Natural killer cell (primary cell): ENCODE results near the gene KDM7A. TPM values are rescaled to one million over a fixed set of nuclear protein-coding genes. Genes with fewer than 3 reads are reported as not detected.

ENCODE experiments used
- ATAC-seq, 3 donors: fragments of 150-1000 bp in 2 of 3; fragments of 200-7000 bp in 1 of 3; cut with Tn5 transposase; 1 replicate in 1 of 3; 2 replicates in 2 of 3; pipeline ENCODE4 v1.10.0; 2021; ENCODE audit warnings: mild to moderate bottlenecking in 2 of 3, moderate library complexity in 2 of 3
- DNase-seq, 2 donors: peaks; one replicate each; pipeline versions ENCODE4 v3.0.0 to v3.0.0-alpha.2; 2013 to 2021; ENCODE audit warnings: mixed read lengths in 1 of 2
- H3K27ac ChIP-seq: one replicate; pipeline ENCODE4 v1.5.1; 2013; ENCODE audit warnings: mild to moderate bottlenecking, low read length
- H3K27me3 ChIP-seq: one replicate; pipeline ENCODE4 v1.6.1; 2013; ENCODE audit warnings: low read length; ENCODE audit not compliant: control insufficient read depth, insufficient read depth
- H3K36me3 ChIP-seq: one replicate; pipeline ENCODE4 v1.6.1; 2013; ENCODE audit warnings: low read length; ENCODE audit not compliant: control insufficient read depth, insufficient read depth
- H3K4me1 ChIP-seq: one replicate; pipeline ENCODE4 v1.6.1; 2013; ENCODE audit warnings: low read length; ENCODE audit not compliant: control insufficient read depth, insufficient read depth
- H3K4me3 ChIP-seq: one replicate; pipeline ENCODE4 v1.5.1; 2013; ENCODE audit warnings: low read length
- H3K9me3 ChIP-seq: one replicate; pipeline ENCODE4 v1.6.1; 2013; ENCODE audit warnings: low read length; ENCODE audit not compliant: control insufficient read depth, insufficient read depth
- H3K27ac Mint-ChIP-seq, 2 donors: one replicate each; pipeline ENCODE4 v1.8.0; 2022; ENCODE audit warnings: mild to moderate bottlenecking in 2 of 2, mixed read lengths in 2 of 2, moderate library complexity in 1 of 2
- H3K27me3 Mint-ChIP-seq, 2 donors: one replicate each; pipeline ENCODE4 v1.8.0; 2022; ENCODE audit warnings: low read depth in 2 of 2, mixed read lengths in 2 of 2
- H3K36me3 Mint-ChIP-seq: one replicate; pipeline ENCODE4 v1.8.0; 2022; ENCODE audit warnings: mixed read lengths
- H3K4me1 Mint-ChIP-seq, 2 donors: one replicate each; pipeline ENCODE4 v1.8.0; 2022; ENCODE audit warnings: mixed read lengths in 2 of 2
- H3K4me3 Mint-ChIP-seq: one replicate; pipeline ENCODE4 v1.8.0; 2022; ENCODE audit warnings: mild to moderate bottlenecking, moderate library complexity, mixed read lengths
- H3K9me3 Mint-ChIP-seq, 2 donors: one replicate each; pipeline ENCODE4 v1.8.0; 2022; ENCODE audit warnings: mixed read lengths in 2 of 2
- CTCF ChIP-seq: fragments of 200-600 bp; IDR thresholded peaks from one replicate; pipeline ENCODE4 v1.8.0; 2022; ENCODE audit warnings: antibody characterized with exemption
- WGBS: methylation state at CpG from one replicate; pipeline ENCODE4 v1.1.7; 2013; ENCODE audit warnings: missing lambda C conversion rate; ENCODE audit not compliant: insufficient coverage; 5-methylcytosine and 5-hydroxymethylcytosine counted together
- intact Hi-C: fragments of 100-400 bp; cut with micrococcal nuclease; formaldehyde crosslinking; loops from one replicate; pipeline ENCODE4 v1.14.2; 2022
- total RNA-seq, 4 donors: library from RNA; stranded (reverse); fragments of 120-200 nt in 1 of 4; gene quantifications; one replicate each; pipeline versions ENCODE4 v1.2.3 to v1.2.4, GENCODE V29; 2013 to 2022

The KDM7A gene
- total RNA-seq, 3 donors from 2014 or later (not counting 1 experiment from before 2014, with no cell fraction given): 25.2 to 38.1 (median 36.1) TPM

- no peaks in the 10 kb centered on the region for H3K27me3 Mint-ChIP-seq
- TF ChIP-seq CTCF: no peak
- peaks cover 0 to 3% of the 10 kb centered on the region in 2 donors for H3K9me3 Mint-ChIP-seq
- H3K4me3 Mint-ChIP-seq: peak overlapping the region; percentile 86
- WGBS: 73% methylated on average over 11 of the region's 11 CpGs
- H3K4me1 Mint-ChIP-seq: peaks cover 32 to 52% of the 10 kb centered on the region in 2 donors
- peak overlapping the region; percentile 78 to 80 for H3K27ac Mint-ChIP-seq
- Histone ChIP-seq H3K27me3 (no peaks in the 10 kb centered on the region), H3K4me3 (no peak overlapping the region), H3K4me1 (peaks cover 36% of the 10 kb centered on the region), H3K36me3 (peaks cover 10% of the 10 kb centered on the region), H3K9me3 (no peaks in the 10 kb centered on the region), H3K27ac (peak overlapping the region; percentile 74)
- no peak for ATAC-seq
- H3K36me3 Mint-ChIP-seq: peaks cover under 1% of the 10 kb centered on the region
- intact Hi-C loops: no loop called here
- no peak for DNase-seq
Measured at GRCh38 chr7:140060788-140061606, 115.8 kb downstream of the KDM7A start.

GRCh38 chr7:140060243-140060630 lies 116.5 kb downstream of the KDM7A start:
- H3K4me1 ChIP-seq: peaks cover 36% of the 10 kb centered on the region
- Mint-ChIP-seq H3K27ac (peak overlapping the region; percentile 78 to 80), H3K27me3 (no peaks in the 10 kb centered on the region), H3K4me3 (peak overlapping the region; percentile 86), H3K4me1 (peaks cover 37 to 52% of the 10 kb centered on the region in 2 donors), H3K36me3 (no peaks in the 10 kb centered on the region), H3K9me3 (no peaks in the 10 kb centered on the region)
- H3K4me3 ChIP-seq: no peak overlapping the region
- H3K9me3 ChIP-seq: no peaks in the 10 kb centered on the region
- TF ChIP-seq CTCF: no peak
- intact Hi-C loops: no loop called here
- H3K27ac ChIP-seq: no peak overlapping the region
- ATAC-seq (no peak), DNase-seq (no peak)
- H3K36me3 ChIP-seq: peaks cover 12% of the 10 kb centered on the region
- WGBS: 73% methylated on average over 3 of the region's 3 CpGs
- H3K27me3 ChIP-seq: no peaks in the 10 kb centered on the region

GRCh38 chr7:140059273-140060242 lies 117.2 kb downstream of the KDM7A start:
- intact Hi-C loops: no loop called here
- peaks cover 16% of the 10 kb centered on the region for H3K36me3 ChIP-seq
- H3K27me3 ChIP-seq: no peaks in the 10 kb centered on the region
- peak overlapping the region; percentile 86 for H3K4me3 Mint-ChIP-seq
- WGBS: 88% methylated on average over 12 of the region's 12 CpGs
- no peak for TF ChIP-seq CTCF
- H3K4me1 ChIP-seq: peaks cover 39% of the 10 kb centered on the region
- peak overlapping the region; percentile 78 to 80 for H3K27ac Mint-ChIP-seq
- no peak overlapping the region for H3K4me3 ChIP-seq
- no peak overlapping the region for H3K27ac ChIP-seq
- no peaks in the 10 kb centered on the region for H3K36me3 Mint-ChIP-seq
- peak in 1 of 2 donors; percentile 43 for DNase-seq
- no peaks in the 10 kb centered on the region for H3K27me3 Mint-ChIP-seq
- no peaks in the 10 kb centered on the region for H3K9me3 ChIP-seq
- H3K9me3 Mint-ChIP-seq: no peaks in the 10 kb centered on the region
- no peak for ATAC-seq
- peaks cover 43 to 58% of the 10 kb centered on the region in 2 donors for H3K4me1 Mint-ChIP-seq
